ENCODE measurements around the gene PLK1.

DNA sequence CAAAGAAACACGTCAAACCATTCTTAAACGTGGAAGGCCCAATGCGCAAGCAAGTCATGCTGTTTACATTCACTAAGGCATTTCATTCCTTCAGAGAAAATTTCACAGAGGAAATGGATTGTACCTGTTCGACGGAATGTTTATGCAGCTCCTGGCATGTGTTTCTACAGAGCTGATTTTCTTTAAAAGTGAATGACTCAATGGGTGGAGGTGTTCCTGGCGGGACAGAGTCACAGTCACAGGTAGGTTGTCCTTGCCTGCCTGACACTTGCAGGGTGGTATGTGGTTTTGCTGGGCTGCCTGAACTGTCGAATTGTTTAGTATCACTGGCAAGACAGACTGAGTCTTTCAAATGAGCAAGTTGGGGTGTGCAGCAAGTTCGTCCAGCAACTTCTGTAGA is 49.2 kb upstream of the PLK1 start:
- no peak for TF ChIP-seq POLR2A (IDR thresholded peaks at IDR 0.05)
- TF ChIP-seq EP300 (IDR thresholded peaks at IDR 0.05): no peak
